Mucosa of rectum (tissue), 2 donors: Measurements from ENCODE around the gene NPHS2.
"Not testable (repeated sequence)": the region's sequence is repeated elsewhere in the genome, so short reads cannot be mapped to it uniquely, and the experiment has no call there.

ENCODE experiments used
- H3K27ac ChIP-seq, 2 donors: one replicate each; pipeline ENCODE4 v1.7.0; 2013; ENCODE audit warnings: inconsistent platforms in 2 of 2, low read depth in 2 of 2, low read length in 2 of 2
- H3K27me3 ChIP-seq, 2 donors: one replicate each; pipeline ENCODE4 v1.7.0; 2013; ENCODE audit warnings: low read length in 2 of 2; ENCODE audit not compliant: control insufficient read depth in 2 of 2, insufficient read depth in 2 of 2
- H3K36me3 ChIP-seq, 2 donors: one replicate each; pipeline ENCODE4 v1.7.0; 2013; ENCODE audit warnings: low read length in 2 of 2; ENCODE audit not compliant: control insufficient read depth in 2 of 2, insufficient read depth in 2 of 2
- H3K4me1 ChIP-seq, 2 donors: one replicate each; pipeline ENCODE4 v1.7.0; 2013; ENCODE audit warnings: low read length in 2 of 2, mild to moderate bottlenecking in 1 of 2; ENCODE audit not compliant: control insufficient read depth in 2 of 2, insufficient read depth in 2 of 2
- H3K4me3 ChIP-seq, 2 donors: one replicate each; pipeline ENCODE4 v1.7.0; 2013; ENCODE audit warnings: low read length in 2 of 2
- H3K9ac ChIP-seq, 2 donors: one replicate each; pipeline ENCODE4 v1.7.0; 2013; ENCODE audit warnings: low read length in 2 of 2, low read depth in 1 of 2, mild to moderate bottlenecking in 1 of 2
- H3K9me3 ChIP-seq, 2 donors: one replicate each; pipeline ENCODE4 v1.7.0; 2013; ENCODE audit warnings: low read length in 2 of 2; ENCODE audit not compliant: control insufficient read depth in 2 of 2
- donor health status: healthy.
- donor health status: Normal muscosa, but diverticular disease.

NPHS2 gene

GRCh38 chr1:179548666-179549367, 26.9 kb downstream of the NPHS2 start:
- no peaks in the 10 kb centered on the region for H3K36me3 ChIP-seq
- no peak overlapping the region for H3K9ac ChIP-seq
- no peak overlapping the region for H3K4me3 ChIP-seq
- H3K27me3 ChIP-seq = no peaks in the 10 kb centered on the region
- H3K4me1 ChIP-seq = peaks cover 0 to 4% of the 10 kb centered on the region in 2 donors
- no peak overlapping the region for H3K27ac ChIP-seq
- H3K9me3 ChIP-seq = no peaks in the 10 kb centered on the region

DNA sequence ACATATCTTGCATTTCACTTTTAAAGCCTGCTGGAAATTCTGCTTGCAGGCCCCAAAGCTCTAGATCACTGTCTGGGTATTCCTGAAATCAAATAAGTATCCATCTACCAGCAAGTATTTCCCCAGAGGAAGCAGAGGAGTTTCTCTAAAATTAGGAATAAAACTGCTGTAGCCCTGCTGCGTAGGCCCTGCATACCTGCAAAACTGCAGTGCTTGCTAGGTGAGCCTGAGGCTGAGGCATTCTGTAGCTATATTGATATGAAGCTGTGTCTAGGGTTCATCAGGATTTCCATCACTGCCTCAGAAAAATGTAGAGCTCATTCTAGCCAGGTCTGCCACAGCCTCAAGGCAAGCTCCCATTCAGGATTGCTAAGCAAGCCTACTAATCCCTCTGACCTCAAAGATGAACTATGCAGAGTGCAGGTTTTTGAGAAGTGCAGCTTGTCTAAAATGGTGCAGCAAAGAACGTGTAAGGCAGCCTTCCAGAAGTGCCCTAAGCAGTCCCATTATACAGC, 28.7 kb downstream of the NPHS2 start:
- no peaks in the 10 kb centered on the region for H3K27me3 ChIP-seq
- peaks cover 0 to 4% of the 10 kb centered on the region in 2 donors for H3K4me1 ChIP-seq
- no peak overlapping the region for H3K4me3 ChIP-seq
- H3K36me3 ChIP-seq = no peaks in the 10 kb centered on the region
- H3K9ac ChIP-seq = no peak overlapping the region
- no peaks in the 10 kb centered on the region for H3K9me3 ChIP-seq
- H3K27ac ChIP-seq = no peak overlapping the region

- H3K4me1 ChIP-seq = peaks cover 0 to 4% of the 10 kb centered on the region in 2 donors
- H3K9ac ChIP-seq = no peak overlapping the region
- no peaks in the 10 kb centered on the region for H3K9me3 ChIP-seq
- no peaks in the 10 kb centered on the region for H3K36me3 ChIP-seq
- H3K4me3 ChIP-seq = no peak overlapping the region
- H3K27me3 ChIP-seq = no peaks in the 10 kb centered on the region
- no peak overlapping the region for H3K27ac ChIP-seq
These were observed 30.4 kb downstream of the NPHS2 start for GRCh38 chr1:179545321-179545720.

GRCh38 chr1:179541774-179542173, 34.0 kb downstream of the NPHS2 start:
- Histone ChIP-seq H3K36me3 (no peaks in the 10 kb centered on the region), H3K4me1 (no peaks in the 10 kb centered on the region), H3K9ac (no peak overlapping the region), H3K27me3 (no peaks in the 10 kb centered on the region), H3K9me3 (no peaks in the 10 kb centered on the region), H3K27ac (no peak overlapping the region), H3K4me3 (no peak overlapping the region)

GRCh38 chr1:179530352-179530751, 45.4 kb downstream of the NPHS2 start:
- no peaks in the 10 kb centered on the region for H3K27me3 ChIP-seq
- no peak overlapping the region for H3K4me3 ChIP-seq
- no peaks in the 10 kb centered on the region for H3K9me3 ChIP-seq
- H3K4me1 ChIP-seq = no peaks in the 10 kb centered on the region
- H3K9ac ChIP-seq = no peak overlapping the region
- H3K27ac ChIP-seq = no peak overlapping the region
- peaks cover 0 to 3% of the 10 kb centered on the region in 2 donors for H3K36me3 ChIP-seq

GRCh38 chr1:179529482-179530195, 46.1 kb downstream of the NPHS2 start:
- H3K9ac ChIP-seq = no peak overlapping the region
- no peak overlapping the region for H3K27ac ChIP-seq
- peaks cover 0 to 3% of the 10 kb centered on the region in 2 donors for H3K36me3 ChIP-seq
- H3K9me3 ChIP-seq = no peaks in the 10 kb centered on the region
- no peak overlapping the region for H3K4me3 ChIP-seq
- no peaks in the 10 kb centered on the region for H3K27me3 ChIP-seq
- H3K4me1 ChIP-seq = no peaks in the 10 kb centered on the region

DNA sequence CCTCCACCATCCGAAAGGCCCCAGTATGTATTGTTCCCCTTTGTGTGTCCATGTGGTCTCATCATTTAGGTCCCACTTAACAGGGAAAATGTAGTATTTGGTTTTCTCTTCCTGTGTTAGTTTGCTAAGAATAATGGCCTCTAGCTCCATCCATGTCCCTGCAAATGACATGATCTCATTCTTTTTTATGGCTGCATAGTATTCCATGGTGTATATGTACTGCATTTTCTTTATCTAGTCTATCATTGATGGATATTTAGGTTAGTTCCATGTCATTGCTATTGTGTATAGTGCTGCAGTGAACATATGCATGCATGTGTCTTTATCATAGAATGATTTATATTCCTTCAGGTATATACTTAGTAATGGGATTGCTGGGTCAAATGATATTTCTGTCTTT, 57.2 kb downstream of the NPHS2 start:
- H3K4me3 ChIP-seq, H3K9me3 ChIP-seq, H3K27ac ChIP-seq, H3K4me1 ChIP-seq, H3K9ac ChIP-seq, H3K27me3 ChIP-seq, H3K36me3 ChIP-seq: not testable (repeated sequence)

GRCh38 chr1:179516976-179517705, 58.6 kb downstream of the NPHS2 start:
- H3K9me3 ChIP-seq = no peaks in the 10 kb centered on the region
- peak overlapping the region in 1 of 2 donors; percentile 13 for H3K9ac ChIP-seq
- peak overlapping the region in 1 of 2 donors; percentile 50 for H3K4me3 ChIP-seq
- no peaks in the 10 kb centered on the region for H3K4me1 ChIP-seq
- H3K27me3 ChIP-seq = no peaks in the 10 kb centered on the region
- no peaks in the 10 kb centered on the region for H3K36me3 ChIP-seq
- peak overlapping the region; percentile 38 to 80 for H3K27ac ChIP-seq

- Histone ChIP-seq H3K4me1 (no peaks in the 10 kb centered on the region), H3K27ac (no peak overlapping the region), H3K4me3 (no peak overlapping the region), H3K27me3 (no peaks in the 10 kb centered on the region), H3K9me3 (no peaks in the 10 kb centered on the region), H3K9ac (no peak overlapping the region), H3K36me3 (no peaks in the 10 kb centered on the region)
These were observed 65.7 kb downstream of the NPHS2 start for GRCh38 chr1:179510038-179510437.

- Histone ChIP-seq H3K27me3 (no peaks in the 10 kb centered on the region), H3K4me1 (no peaks in the 10 kb centered on the region), H3K27ac (no peak overlapping the region), H3K9ac (no peak overlapping the region), H3K36me3 (no peaks in the 10 kb centered on the region), H3K9me3 (no peaks in the 10 kb centered on the region), H3K4me3 (no peak overlapping the region)
These were observed 66.4 kb downstream of the NPHS2 start for GRCh38 chr1:179509384-179509783.
